Lower leg skin (tissue), 3 donors: Measurements from ENCODE around the gene ZFYVE28.

Experiments used
- CTCF ChIP-seq, 3 donors: fragments of 450-650 bp; IDR thresholded peaks; one replicate each; pipeline ENCODE4 v1.5.1; 2016; ENCODE audit warnings: antibody characterized with exemption in 3 of 3, mild to moderate bottlenecking in 3 of 3, moderate library complexity in 2 of 3
- POLR2A ChIP-seq, 2 donors: fragments of 450-650 bp; IDR thresholded peaks; one replicate each; pipeline ENCODE4 v1.6.1; 2016 to 2017; ENCODE audit warnings: antibody characterized with exemption in 2 of 2, mild to moderate bottlenecking in 1 of 2, moderate library complexity in 1 of 2

DNA sequence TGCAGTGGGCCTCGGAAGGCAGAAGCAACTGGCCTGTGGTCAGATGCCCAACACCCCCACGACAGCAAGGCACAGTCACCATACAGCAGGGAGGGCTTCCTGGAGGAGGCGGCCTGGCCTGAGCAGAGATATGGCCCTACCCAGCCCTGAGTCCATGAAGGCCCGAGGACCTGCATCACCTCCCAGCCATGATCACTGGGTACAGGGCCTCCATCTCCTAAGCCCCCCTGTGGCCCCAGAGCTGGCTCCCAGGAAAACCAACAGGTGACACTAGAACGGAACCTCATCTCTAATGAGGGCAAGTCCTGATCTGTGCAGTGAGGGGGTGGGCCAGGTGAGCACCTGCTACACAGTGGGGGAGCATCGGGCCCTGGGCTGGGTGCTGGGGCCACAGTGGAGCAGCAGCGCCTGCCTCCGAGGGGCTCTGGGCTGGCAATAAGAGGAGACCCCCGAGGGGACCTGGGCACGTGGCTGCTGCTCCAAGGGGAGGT lies 130.3 kb downstream of the ZFYVE28 start:
- TF ChIP-seq CTCF (IDR thresholded peaks at IDR 0.05) (no peak), POLR2A (IDR thresholded peaks at IDR 0.05) (no peak)
